Esophagus muscularis mucosa (tissue), 4 donors: ENCODE results near the gene FOXS1.

Experiments
- CTCF ChIP-seq, 3 experiments: fragments of 200-600 bp in 2 of 3; fragments of 450-650 bp in 1 of 3; sonication (generic) in 2 of 3; IDR thresholded peaks; one replicate each; pipeline ENCODE4 v1.5.1; 2017 to 2019; ENCODE audit warnings: antibody characterized with exemption in 3 of 3, mild to moderate bottlenecking in 2 of 3, moderate library complexity in 1 of 3
- EP300 ChIP-seq: sonication (generic); formaldehyde crosslinking; IDR thresholded peaks from one replicate; pipeline ENCODE4 v1.6.1; 2017; ENCODE audit warnings: antibody characterized with exemption
- POLR2A ChIP-seq: fragments of 450-650 bp; IDR thresholded peaks from one replicate; pipeline ENCODE4 v1.6.1; 2017; ENCODE audit warnings: antibody characterized with exemption, moderate library complexity, mild to moderate bottlenecking, low read depth

GRCh38 chr20:31823360-31824124, 21.9 kb downstream of the FOXS1 start:
- TF ChIP-seq CTCF (IDR thresholded peaks at IDR 0.05) (no peak), POLR2A (no peak), EP300 (no peak)
